Fibroblast of lung (primary cell): ENCODE data around the gene PAEP.

Source experiments
- CTCF ChIP-seq, 2 donors: IDR thresholded peaks in 1 of 2; conservative IDR thresholded peaks in 1 of 2; 1 replicate in 1 of 2; 2 replicates in 1 of 2; pipeline ENCODE4 v1.5.1; 2011 to 2012; ENCODE audit warnings: low read length in 2 of 2, control low read depth in 1 of 2, inconsistent platforms in 1 of 2, low read depth in 1 of 2, mild to moderate bottlenecking in 1 of 2
- EZH2 ChIP-seq: IDR thresholded peaks from 2 replicates; pipeline ENCODE4 v1.5.1; 2012; ENCODE audit warnings: low read length, control low read depth, mild to moderate bottlenecking; ENCODE audit errors: missing control alignments

GRCh38 chr9:135513351-135513846 lies 48.2 kb upstream of the PAEP start:
- TF ChIP-seq CTCF (conservative IDR thresholded peaks at IDR 0.05 in 1 of 2, IDR thresholded peaks at IDR 0.05 in 1 of 2; ENCODE audit: low read depth in 1 of 2, low read length in 2 of 2) = no peak
- TF ChIP-seq EZH2 = no peak
